Right renal cortex interstitium (tissue), 3 donors: Measurements from ENCODE around the gene GALNT2. TPM values are rescaled to one million over a fixed set of nuclear protein-coding genes. Genes with fewer than 3 reads are reported as not detected.

Experiments
- DNase-seq, 3 donors: peaks; one replicate each; pipeline ENCODE4 v3.0.0-alpha.2; 2013; ENCODE audit warnings: low read depth in 3 of 3, low spot score in 2 of 3
- polyA plus RNA-seq, 3 donors: library from polyadenylated mRNA; unstranded; fragments of 120-200 nt; gene quantifications; one replicate each; pipeline ENCODE4 v1.2.1, GENCODE V29; 2013; ENCODE audit not compliant: insufficient read length in 3 of 3

The GALNT2 gene
- polyA plus RNA-seq, 3 donors = 51.5 to 57.6 (median 55.4) TPM

DNA sequence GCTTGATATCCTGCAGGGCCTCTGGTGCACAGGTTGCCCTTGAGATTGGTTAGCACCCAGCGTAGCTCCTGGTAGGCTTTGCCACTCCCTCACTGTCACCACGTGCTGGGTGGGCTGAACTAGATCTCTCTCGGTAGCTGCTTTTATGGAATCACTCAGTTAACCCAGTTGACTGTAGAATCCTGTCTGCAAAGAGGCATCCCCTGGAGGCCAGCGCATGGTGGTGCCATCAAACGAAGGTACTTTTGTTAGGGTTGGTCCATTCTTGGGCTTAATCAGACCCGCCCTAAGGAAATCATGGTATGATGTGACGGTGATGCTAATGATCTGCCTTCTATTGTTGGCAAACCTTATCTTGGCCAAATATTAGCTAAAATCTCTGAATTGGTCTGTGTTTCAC lies 153.4 kb downstream of the GALNT2 start:
- no peak for DNase-seq

- DNase-seq = no peak
Observed at GRCh38 chr1:230220907-230221306, 153.9 kb downstream of the GALNT2 start.

- no peak for DNase-seq
Observed at GRCh38 chr1:230222678-230223077, 155.6 kb downstream of the GALNT2 start.

DNA sequence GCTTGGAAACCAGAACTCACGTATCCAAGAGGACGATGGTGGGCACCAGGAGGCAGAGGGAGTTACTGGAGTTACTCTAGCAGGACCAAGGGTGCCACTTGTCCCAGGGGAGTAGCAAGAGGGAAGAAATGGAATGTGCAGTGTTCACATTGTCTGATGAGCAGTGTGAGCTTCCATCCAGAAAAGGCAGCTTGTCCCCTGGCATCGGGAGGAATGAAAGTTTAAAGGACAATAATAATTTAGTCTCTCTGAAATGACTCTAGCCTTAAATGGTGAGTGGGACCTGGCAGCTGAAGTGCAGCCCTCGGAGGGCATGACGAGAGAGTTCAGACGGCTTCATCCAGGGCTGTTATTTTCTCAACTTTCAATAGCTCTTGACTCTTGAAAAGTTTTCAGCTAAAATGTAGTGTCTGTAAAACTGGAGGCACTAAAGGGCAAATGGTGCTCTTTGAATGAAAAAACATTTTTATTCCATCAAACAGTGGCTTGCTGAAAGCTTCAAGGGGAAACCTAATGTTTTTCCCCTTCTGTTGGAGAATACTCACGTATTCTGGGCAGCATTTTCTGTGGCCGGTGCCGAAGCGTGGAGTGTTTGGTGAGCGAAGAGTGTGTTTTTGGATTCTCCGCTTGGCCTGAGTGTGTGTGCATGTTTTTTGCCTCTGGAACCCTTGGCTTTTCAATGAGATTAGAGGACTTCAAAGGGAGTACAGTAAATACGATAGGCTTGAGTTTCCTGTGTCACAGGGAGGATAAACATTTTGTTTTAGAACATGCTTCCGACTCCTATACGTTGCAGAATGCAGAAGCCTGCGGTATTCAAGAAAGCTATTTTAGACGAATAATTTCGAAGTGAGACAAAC lies 157.3 kb downstream of the GALNT2 start:
- no peak for DNase-seq

- no peak for DNase-seq
Observed at GRCh38 chr1:230226007-230226800, 159.2 kb downstream of the GALNT2 start.

- DNase-seq = no peak
Observed at GRCh38 chr1:230226814-230227213, 159.8 kb downstream of the GALNT2 start.

DNA sequence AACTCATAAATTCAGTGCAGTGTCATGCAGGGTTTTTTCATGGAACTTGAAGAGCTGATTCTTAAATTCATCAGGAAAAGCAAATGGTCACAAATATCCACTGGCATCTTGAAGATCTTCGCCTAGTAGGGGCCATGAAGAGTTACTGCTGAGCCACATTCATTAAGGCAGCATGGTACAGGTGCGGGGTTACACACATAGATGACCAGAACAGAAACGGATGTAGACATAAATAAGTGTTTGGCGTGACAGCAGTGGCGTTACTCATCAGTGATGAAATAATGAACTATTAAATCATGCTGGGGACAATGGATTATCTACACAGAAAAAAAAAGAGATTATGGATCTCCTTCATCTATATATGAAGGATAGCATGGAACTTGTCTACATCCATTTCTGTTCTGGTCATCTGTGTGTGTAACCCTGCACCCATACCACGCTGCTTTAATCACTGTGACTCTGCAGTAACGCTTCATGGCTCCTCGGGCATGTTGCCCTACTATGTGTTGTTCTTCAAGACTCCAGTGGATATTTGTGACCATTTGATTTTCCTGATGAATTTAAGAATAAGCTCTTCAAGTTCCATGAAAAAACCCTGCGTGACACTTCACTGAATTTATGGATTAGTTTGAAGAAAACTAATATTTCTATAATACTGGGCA lies 161.3 kb downstream of the GALNT2 start:
- DNase-seq = no peak

DNA sequence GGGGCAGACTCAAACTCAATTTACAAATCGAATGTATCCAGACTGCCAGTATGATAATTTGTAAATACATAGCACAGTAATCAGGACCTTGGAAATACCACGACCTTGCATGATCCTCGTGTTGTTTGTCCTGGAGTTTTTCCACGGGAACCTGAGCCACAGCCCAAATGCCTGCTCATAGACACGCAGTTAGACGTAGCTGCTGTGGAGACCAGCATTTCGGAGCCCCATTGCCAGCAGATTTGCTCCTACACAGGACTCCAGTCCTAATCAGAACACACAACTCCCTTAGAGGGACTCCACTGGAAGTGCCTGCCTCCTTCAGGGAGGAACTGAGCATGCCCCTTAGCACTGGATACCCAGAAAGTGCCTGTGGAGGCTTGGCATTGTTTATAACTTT lies 163.2 kb downstream of the GALNT2 start:
- no peak for DNase-seq

- DNase-seq = no peak
Observed at GRCh38 chr1:230230948-230231773, 164.1 kb downstream of the GALNT2 start.

- no peak for DNase-seq
Observed at GRCh38 chr1:230231774-230232145, 164.7 kb downstream of the GALNT2 start.

DNA sequence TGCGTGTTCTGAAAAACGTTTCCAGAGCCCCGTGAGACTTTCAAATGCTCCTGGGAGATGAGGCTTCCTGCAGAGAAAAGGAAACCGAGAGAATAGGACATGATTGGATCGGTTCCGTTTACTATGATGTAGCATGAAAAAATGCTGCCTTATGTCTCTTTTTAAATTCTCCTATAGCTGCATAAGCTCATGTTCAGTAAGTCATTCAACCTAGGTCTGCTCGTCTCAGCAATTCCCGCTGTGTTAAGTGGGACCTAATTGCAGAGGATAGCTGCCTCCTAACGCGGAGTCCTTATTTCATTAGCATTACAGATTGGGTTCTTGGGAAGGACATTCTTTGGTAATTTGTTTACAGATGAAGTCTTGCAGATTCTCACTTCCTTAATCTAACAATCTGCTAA lies 165.3 kb downstream of the GALNT2 start:
- DNase-seq = no peak

DNA sequence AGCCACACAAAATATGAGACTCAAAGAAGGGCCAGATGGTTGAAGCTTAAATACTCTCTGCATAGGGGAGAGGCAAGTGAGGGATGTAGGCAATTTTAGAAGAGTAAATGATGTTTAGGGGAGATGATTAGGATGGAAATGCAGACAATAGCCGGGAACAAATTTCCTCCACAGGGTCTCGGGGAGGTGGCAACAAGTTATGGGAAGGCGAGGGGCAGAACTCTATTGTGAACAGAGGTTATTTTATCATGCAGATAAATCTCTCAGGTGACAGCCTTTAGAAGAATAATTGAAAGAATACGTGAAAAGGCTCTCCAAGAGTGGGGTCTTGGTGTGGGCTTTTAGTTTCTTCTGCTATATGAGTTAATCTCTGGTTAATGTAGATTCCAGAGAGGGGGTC lies 166.7 kb downstream of the GALNT2 start:
- no peak for DNase-seq

DNA sequence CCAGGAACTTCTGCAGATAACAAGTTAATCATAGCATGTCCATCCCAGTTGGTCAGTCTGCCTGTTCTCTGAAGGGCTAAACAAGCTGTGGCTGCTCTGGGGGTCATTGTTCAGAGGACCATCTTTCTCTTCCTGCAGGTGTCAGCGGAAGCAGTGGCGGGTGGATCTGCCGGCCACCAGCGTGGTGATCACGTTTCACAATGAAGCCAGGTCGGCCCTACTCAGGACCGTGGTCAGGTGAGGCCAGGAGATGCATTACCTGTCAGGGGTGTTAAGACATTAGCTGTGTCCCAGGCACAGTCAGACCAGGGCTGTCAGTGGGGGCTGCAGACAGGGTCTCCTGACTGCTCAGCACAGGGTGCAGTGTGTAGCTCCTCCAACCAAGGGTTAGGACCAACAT lies 168.8 kb downstream of the GALNT2 start:
- DNase-seq = no peak

GRCh38 chr1:230236301-230237008 lies 169.4 kb downstream of the GALNT2 start:
- DNase-seq = no peak

- DNase-seq = no peak
Observed at GRCh38 chr1:230237009-230237370, 170.0 kb downstream of the GALNT2 start.

DNA sequence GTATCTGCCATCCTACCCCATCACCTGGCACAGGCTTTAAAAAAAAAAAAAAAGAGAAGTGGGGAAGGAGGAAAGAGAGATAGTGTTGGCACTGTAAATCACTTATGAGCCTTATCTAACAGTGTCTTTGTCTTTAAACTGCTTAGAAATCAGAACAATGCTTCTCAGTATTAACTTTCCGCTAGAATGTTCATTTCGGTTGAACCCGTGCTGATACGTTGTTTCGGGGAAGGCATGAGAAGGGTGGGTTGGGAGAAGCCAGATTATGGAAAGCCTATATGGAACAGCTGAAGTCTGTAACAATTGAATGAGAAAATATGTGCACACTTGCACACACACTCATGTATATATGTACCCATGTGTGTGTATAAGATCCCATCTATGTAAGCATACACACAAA lies 170.8 kb downstream of the GALNT2 start:
- no peak for DNase-seq

DNA sequence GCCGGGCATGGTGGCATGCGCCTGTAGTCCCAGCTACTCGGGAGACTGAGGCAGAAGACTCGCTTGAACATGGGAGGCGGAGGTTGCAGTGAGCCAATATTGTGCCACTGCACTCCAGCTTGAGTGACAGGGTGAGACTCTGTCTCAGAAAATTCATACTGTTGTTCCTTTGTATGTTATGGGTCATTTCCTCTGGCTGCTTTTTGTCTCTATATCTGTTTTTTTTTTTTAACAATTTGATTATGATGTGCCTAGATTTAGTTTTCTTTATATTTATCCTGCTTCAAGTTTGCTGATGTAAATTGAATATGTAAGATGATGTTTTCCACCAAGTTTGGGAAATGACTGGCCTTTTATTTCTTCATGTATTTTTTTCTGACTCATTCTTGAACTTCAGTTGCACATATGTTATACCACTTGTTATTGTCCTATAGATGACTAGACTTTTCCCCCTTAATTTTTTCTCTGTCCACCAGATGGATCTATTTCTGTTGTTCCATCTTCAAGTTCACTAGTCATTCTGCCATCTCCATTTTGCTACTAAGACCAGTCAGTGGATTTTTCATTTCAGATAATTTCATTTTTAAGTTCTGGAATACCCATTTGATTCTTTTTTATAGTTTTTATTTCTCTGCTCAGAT lies 173.5 kb downstream of the GALNT2 start:
- no peak for DNase-seq

- no peak for DNase-seq
Observed at GRCh38 chr1:230242326-230242725, 175.3 kb downstream of the GALNT2 start.

GRCh38 chr1:230243146-230243545 lies 176.1 kb downstream of the GALNT2 start:
- DNase-seq = no peak
